Measurements from ENCODE around the gene PCDHGB7. TPM values are rescaled to one million over a fixed set of nuclear protein-coding genes. Genes with fewer than 3 reads are reported as not detected.

The PCDHGB7 gene
- total RNA-seq, result 1.1 and 3.4 TPM in 2 replicates

GRCh38 chr5:141417494-141418172, at the start of gene PCDHGB7:
Gene PCDHGB7, plus strand, starts transcription at chr5:141417677. Its CDS starts 183 bp downstream, at chr5:141417860.

GRCh38 chr5:141369994-141370848, 47.3 kb upstream of the PCDHGB7 start, which contains the start of gene PCDHGB3:
Gene PCDHGB3, plus strand, starts transcription at chr5:141370242. Its CDS starts 153 bp downstream, at chr5:141370395.

GRCh38 chr5:141373673-141374317, 43.7 kb upstream of the PCDHGB7 start, which contains the start of gene PCDHGA6:
Gene PCDHGA6, plus strand, starts transcription at chr5:141373891. Its CDS starts 193 bp downstream, at chr5:141374084.

GRCh38 chr5:141382469-141383294, 34.8 kb upstream of the PCDHGB7 start, which contains the start of gene PCDHGA7:
Gene PCDHGA7, plus strand, starts transcription at chr5:141382742. Its CDS starts 158 bp downstream, at chr5:141382900.

GRCh38 chr5:141387557-141388311, 29.7 kb upstream of the PCDHGB7 start, which contains the start of gene PCDHGB4:
Gene PCDHGB4, plus strand, starts transcription at chr5:141387698. Its CDS starts 187 bp downstream, at chr5:141387885.

GRCh38 chr5:141392429-141393198, 24.9 kb upstream of the PCDHGB7 start, which contains the start of gene PCDHGA8:
Gene PCDHGA8, plus strand, starts transcription at chr5:141392633. Its CDS starts 181 bp downstream, at chr5:141392814.

GRCh38 chr5:141397756-141398551, 19.5 kb upstream of the PCDHGB7 start, which contains the start of gene PCDHGB5:
Gene PCDHGB5, plus strand, starts transcription at chr5:141397947. Its CDS starts 181 bp downstream, at chr5:141398128.

GRCh38 chr5:141402553-141403243, 14.8 kb upstream of the PCDHGB7 start, which contains the start of gene PCDHGA9:
Gene PCDHGA9, plus strand, starts transcription at chr5:141402778. Its CDS starts 175 bp downstream, at chr5:141402953.

GRCh38 chr5:141407790-141408505, 9.5 kb upstream of the PCDHGB7 start, which contains the start of gene PCDHGB6:
Gene PCDHGB6, plus strand, starts transcription at chr5:141408021. Its CDS starts 182 bp downstream, at chr5:141408203.

GRCh38 chr5:141412854-141413539, 4.5 kb upstream of the PCDHGB7 start, which contains the start of gene PCDHGA10:
Gene PCDHGA10, plus strand, starts transcription at chr5:141412987. Its CDS starts 189 bp downstream, at chr5:141413176.

GRCh38 chr5:141420855-141421488, 3.5 kb downstream of the PCDHGB7 start, which contains the start of gene PCDHGA11:
Gene PCDHGA11, plus strand, starts transcription at chr5:141421051. Its CDS starts 177 bp downstream, at chr5:141421228.

GRCh38 chr5:141430332-141431113, 13.0 kb downstream of the PCDHGB7 start, which contains the start of gene PCDHGA12:
Gene PCDHGA12, plus strand, starts transcription at chr5:141430507. Its CDS starts 253 bp downstream, at chr5:141430760.

